Choroid plexus epithelial cell (primary cell): ENCODE data around the gene DIP2B.
A peak's percentile ranks its signal among the peaks of the same experiment; 100 is the strongest.
"Not testable (repeated sequence)": the region's sequence is repeated elsewhere in the genome, so short reads cannot be mapped to it uniquely, and the experiment has no call there.

Experiments
- DNase-seq: peaks from one replicate; pipeline ENCODE4 v3.0.0-alpha.2; 2010; ENCODE audit warnings: low read depth
- H3K4me3 ChIP-seq: 2 replicates; pipeline ENCODE4 v1.5.1; 2011; ENCODE audit warnings: low read depth, mild to moderate bottlenecking, control low read depth, low read length, moderate library complexity
- CTCF ChIP-seq: conservative IDR thresholded peaks from 2 replicates; pipeline ENCODE4 v1.5.1; 2011; ENCODE audit warnings: low read depth, mild to moderate bottlenecking, control low read depth, inconsistent platforms, low read length, moderate library complexity

Gene DIP2B

DNA sequence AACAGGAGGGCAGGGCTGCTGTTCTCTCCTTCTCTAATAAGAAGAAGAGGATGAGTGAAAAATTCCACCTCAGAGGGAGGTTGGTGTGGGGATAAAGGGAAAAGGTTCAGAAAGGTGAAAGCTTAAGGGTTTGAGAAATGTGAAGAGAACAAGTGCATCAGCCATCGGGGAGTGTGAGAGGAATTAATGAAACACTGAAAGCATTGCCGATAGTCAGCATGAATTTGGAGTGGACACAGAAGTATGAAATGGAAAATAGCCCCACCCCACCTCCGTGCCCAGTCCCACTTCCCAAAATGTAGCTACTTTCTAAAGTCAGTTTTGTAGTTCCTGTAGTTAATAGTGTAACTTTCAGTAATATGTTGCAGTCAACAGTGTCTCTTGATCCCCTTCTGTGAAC is 33.4 kb downstream of the DIP2B start:
- no peak overlapping the region for H3K4me3 ChIP-seq
- no peak for DNase-seq
- TF ChIP-seq CTCF, result no peak

DNA sequence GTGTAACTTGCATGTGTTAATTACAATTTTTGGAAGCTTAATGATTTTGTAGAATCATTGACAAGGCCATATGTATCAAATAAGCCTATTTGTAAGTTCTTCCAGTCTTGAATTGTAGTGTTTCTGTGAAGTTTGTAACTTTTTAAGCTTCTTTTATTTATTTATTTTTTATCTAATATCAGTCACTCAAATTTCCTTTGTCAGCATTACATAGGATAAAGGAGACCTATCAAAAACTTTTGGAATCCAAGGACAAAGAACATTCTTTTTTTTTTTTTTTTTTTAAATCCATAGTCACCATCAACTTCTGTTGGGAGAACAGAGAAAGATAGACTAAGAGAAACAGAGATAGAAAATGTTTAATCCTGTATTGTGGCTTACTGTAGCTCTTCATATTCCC is 36.4 kb downstream of the DIP2B start:
- no peak for TF ChIP-seq CTCF
- H3K4me3 ChIP-seq, result no peak overlapping the region
- no peak for DNase-seq

GRCh38 chr12:50542448-50542847 is 37.7 kb downstream of the DIP2B start:
- no peak for TF ChIP-seq CTCF
- DNase-seq, result peak; percentile 20
- H3K4me3 ChIP-seq, result no peak overlapping the region

GRCh38 chr12:50543188-50543587 is 38.4 kb downstream of the DIP2B start:
- not testable (repeated sequence) for H3K4me3 ChIP-seq, DNase-seq

DNA sequence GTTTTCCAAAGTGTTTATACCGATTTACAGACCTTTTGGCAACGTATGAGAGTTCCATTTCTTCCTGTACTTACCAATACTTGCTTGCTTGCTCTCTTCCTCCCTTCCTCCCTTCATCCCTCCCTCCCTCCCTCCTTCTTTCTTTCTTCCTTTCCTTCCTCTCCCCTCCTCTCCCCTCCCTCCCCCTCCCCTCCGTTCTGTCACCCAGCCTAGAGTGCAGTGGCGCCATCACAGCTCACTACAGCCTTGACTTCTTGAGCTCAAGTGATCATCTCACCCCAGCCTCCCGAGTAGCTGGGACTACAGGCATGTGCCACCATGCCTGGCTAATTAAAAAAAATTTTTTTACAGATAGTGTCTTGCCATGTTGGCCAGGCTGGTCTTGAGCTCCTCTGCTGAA is 40.4 kb downstream of the DIP2B start:
- TF ChIP-seq CTCF, result no peak
- H3K4me3 ChIP-seq, result no peak overlapping the region
- DNase-seq, result no peak

DNA sequence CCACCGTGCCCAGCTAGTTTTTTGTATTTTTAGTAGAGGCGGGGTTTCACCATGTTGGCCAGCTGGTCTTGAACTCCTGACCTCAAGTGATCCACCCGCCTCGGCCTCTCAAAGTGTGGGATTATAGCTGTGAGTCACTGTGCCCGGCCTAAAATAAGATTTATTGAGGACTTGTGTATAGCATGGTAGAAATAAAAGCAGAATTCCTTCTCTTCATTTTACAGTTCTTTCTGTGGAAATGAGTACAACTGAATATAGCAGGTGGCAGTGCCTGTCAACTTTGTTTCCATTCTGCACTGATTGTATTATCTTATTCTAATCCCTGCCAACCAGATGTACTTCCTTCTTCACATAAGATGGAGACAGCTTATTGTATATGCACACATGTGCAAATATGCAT is 41.0 kb downstream of the DIP2B start:
- no peak for TF ChIP-seq CTCF

DNA sequence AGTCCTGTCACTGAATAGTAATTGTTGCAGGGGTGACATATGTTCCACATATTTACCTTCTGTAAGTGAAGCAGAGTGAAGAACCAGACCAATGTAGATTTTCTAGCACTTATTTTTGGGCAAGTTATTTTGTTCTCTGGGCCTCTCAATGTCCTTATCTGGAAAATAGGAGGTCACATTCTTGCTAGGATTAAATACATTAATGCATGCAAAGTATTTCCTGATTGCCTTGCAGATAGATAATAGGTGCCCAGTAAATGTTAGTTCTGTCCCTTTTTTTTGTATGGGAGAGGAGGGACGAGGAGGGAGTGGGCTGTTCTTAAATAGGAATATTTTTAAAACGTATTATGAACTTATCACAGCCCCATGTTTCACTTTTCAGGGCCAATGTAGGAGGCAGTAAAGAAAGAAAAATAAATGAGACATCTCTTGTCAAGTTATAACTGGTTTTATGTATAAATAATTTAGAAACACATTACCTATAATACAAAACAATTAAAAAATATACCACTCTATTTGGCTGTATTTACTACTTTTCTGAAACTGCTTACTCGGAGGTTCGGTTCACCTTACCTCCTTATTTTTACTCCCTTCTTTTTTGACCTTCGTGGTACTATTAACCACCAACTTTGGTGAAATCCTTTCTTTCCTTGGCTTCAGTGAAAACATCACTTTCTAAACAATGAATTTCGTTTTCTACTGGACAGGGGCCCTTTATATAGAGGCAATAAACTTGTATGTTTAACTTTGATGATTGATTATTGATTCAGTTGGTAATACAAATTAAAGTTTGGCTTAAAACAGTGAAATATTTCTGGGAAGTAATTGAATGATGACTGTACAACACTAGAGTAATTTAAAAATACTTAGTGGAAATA is 41.9 kb downstream of the DIP2B start:
- no peak overlapping the region for H3K4me3 ChIP-seq
- TF ChIP-seq CTCF, result no peak
- DNase-seq, result peak; percentile 20

More for the DNA sequence above, 41.0 kb downstream of the DIP2B start:
- H3K4me3 ChIP-seq, result no peak overlapping the region
- no peak for DNase-seq
